IPS DF 4.7 (cell line): ENCODE data around the gene ISG20L2.

Experiments
- DNase-seq: peaks from one replicate; pipeline ENCODE4 v3.0.0-alpha.2; 2013; ENCODE audit warnings: low spot score; ENCODE audit errors: extremely low read depth

Gene ISG20L2

DNA sequence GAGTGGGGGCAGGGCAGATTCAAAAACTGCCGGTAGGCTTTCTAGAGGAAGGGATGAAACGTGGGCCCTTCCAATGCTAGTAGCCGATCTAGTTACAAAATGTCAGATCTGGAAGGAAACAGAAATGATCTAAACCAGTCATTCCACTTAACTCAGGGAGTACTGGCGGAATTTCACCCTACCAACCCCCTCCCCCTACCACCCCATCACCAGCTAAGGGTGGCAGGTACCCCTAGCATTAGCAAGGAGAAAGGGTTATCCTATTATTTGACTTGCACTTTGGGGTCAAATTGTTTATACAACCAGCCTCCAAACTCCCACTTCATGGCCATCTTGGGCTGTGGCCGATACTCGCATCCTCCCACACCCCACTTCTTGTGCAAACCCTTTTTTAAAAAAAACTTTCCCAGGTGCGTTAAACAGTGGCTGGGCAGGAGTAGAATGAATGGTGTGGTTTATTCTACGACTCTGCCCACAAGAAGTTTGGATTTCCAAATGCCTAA is 13.0 kb upstream of the ISG20L2 start:
- no peak for DNase-seq

DNA sequence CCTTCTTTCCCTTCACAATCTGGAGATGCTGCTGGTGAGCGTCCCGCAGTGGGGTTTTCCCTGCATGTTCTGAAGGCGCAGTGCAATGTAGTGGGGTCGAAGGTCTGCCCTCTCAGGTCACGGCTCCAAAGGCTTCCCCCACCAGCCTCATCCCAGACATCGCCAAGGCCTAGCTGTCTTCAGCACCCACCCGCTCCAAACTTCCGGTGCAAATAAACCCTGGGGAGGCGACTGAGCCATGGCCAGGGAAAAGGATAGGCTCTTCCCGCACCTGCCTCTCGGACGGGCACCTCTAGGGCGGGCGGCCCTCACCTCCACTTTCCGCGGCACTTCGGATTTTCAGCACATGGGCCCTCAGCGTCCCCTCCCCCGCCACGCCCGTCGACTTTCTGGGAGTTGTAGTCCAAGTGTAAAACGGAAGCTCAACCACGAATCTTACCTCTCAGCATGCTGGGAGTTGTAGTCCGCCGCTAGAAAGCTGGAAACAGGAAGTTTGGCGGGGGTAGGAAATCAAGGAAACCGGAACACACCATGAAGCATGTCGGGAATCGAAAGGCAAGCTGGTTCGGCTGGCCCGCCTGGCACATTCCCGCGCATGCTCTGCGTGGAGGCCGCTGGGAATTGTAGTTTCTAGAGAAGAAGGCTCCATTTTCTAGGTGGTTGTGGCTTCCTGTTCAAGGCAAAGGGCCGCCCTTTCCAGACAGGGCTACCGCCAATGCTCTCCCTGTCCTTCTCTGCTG is 12.3 kb upstream of the ISG20L2 start, which contains the start of gene MRPL24:
MRPL24 (minus strand) TSS at position 348 of the 740 bp plus-strand sequence. CDS start 2,384 bp downstream, outside the sequence.
- peak; percentile 99 for DNase-seq

DNA sequence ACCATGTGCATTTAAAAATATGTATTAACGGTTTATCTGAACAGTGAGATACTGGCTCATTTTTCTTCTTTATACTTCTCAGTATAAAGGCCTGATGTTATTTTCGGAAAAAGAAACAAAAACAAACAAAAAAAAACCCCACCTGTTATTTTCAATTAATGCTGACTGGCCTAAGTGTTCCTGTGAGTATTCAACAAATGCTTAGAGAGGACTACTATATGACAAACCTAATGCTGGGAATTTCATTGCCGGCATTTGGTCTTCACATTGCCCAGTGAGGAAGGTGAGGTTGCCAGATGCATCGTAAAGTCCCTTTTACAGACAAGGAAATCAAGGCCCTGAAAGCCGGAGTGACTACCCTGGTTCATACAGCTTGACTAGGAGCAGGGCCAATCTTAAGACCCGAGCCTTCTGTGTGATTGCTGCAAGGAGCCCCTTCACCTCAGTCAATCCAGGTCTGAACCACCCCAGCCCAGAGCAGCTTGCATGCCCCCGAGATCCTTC is 11.7 kb upstream of the ISG20L2 start:
- DNase-seq: no peak

DNA sequence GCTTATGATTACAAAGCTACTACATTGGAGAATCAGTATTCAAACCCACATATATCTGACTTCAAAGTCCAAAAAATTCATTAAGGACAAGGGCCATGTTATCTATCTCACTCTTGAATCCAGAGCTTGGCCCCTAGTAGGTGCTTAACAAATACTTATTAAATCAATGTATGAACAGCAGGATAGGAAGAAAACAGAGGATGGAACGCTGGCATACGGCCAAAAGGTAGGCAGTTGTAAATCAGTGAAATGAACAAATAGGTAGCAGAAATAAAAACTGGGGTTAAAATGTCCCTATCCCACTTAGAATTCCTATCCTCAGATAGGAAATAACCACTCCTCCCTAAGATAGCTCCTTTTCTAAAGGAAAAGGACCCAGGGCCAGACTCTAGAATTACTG is 10.3 kb upstream of the ISG20L2 start:
- DNase-seq: no peak

DNA sequence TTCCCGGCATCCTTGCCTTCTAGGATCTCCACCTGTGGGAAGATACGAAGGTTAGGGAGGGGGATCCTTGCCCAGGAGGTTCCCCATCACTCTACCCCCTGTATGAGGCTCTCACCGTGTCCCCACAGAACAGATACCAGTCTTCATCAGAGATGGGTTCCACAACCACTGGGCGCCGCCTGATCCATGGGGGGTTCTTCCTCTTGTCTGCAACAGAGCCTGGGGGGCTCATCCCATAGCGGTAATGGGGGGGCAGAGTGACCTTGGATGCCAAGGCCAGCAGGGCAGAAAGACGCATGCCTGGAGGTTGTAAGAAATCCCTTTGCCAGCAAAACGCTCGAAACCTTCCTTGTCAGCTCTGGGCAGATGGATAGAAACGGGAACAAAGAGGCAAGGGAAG is 9.8 kb upstream of the ISG20L2 start:
- DNase-seq: no peak

DNA sequence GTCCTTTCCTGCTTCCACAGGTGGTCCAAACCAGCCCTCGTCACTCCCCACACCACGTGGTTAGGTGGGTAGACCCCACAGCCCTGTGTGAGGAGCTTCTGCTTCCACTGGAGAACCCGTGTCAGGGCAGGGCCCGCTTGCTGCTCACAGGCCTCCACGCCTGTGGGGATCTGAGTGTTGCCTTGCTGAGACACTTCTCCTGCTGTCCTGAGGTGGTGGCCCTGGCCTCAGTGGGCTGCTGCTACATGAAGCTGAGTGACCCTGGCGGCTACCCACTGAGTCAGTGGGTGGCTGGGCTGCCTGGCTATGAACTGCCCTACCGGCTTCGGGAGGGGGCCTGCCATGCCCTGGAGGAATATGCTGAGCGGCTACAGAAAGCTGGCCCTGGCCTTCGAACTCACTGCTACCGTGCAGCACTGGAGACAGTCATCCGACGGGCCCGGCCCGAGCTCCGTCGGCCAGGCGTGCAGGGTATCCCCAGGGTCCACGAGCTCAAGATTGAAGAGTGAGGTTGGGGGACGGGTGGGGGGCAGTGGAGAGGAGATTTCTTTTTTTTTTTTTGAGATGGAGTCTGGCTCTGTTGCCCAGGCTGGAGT is 5.5 kb upstream of the ISG20L2 start:
- DNase-seq: no peak

DNA sequence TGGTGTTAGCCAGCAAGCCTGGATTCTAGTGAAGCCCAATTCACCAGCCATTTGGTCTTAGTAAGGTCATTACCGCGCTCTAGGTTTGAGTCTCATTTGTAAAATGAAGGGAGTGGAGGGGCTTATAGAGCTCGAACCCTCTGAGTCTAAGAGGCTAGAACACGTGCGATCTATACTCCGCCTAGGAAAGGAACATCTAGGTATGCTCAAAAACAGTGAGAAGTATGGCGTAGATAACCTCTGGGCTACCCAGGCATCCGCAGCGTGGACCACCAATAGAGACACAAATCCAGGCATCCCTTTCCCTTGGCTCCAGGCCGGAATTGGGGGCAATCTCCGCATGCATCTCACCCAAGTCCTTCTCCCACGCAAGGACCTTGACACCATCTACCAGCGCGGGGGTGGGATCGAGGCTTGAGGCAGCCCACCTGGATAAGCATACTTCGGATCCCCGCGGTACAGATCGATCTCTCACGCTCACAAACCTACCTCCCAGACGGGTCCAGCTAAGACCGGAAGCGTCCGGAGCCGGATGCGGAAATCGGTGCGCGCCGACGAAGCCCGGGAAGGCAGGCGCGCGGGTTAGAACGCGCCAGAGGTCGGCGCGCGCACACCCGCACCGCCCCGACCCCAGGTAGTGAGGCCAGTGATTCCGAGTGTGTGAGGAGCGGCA is 504 bp downstream of the ISG20L2 start, which contains the start of gene METTL25B:
METTL25B (plus strand) TSS at position 544 of the 673 bp plus-strand sequence. CDS start 636 bp downstream, outside the sequence.
- no peak for DNase-seq

DNA sequence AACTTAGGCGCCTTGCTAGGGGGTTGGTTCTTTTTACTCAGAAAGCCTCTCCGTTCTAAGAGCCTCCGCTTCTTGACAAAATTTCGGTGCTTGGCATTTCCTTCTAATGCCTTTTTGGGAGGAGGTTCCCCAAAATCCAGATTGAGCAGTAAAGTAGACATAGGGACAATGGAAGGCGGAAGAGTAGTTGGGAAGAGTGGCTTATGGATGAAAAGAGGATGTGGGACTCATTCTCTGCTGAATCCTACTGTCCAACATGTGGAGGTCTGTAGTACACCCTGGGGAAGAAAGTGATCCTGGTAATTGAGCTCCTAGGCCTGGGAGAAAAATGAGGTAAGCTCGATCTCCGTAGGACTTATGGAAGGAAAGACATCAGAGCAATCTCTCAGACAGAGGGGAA is 1.1 kb downstream of the ISG20L2 start:
- no peak for DNase-seq

DNA sequence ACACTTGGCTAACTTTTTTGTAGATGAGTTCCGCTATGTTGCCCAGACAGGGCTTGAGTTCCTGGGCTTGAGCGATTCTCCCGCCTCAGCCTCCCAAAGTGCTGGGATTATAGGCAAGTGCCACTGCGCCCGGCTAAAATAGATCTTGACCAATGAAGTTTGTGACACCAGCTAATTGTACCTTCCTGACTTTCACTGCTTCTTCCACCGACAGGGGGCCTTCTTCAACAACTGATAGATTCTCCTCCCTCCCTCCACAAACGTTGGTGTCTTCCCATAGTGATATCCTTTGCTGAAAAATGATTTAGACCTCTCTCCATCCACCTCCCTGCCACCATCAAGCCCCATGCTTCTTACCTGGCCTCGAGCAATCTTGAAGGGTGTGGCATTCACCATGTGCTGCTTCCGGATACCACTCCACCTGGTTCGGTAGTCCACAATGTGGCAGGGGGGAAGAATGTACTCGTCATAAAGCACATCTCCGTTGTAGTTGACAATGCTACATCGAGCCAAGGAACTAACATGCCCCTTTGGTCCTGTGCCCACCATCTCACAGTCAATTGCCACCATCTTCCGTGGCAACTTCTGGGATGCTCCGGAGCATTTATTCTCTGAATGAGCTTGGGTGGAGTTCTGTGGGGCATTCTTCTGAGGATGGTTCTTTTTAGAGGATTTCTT is 1.9 kb downstream of the ISG20L2 start:
- no peak for DNase-seq

DNA sequence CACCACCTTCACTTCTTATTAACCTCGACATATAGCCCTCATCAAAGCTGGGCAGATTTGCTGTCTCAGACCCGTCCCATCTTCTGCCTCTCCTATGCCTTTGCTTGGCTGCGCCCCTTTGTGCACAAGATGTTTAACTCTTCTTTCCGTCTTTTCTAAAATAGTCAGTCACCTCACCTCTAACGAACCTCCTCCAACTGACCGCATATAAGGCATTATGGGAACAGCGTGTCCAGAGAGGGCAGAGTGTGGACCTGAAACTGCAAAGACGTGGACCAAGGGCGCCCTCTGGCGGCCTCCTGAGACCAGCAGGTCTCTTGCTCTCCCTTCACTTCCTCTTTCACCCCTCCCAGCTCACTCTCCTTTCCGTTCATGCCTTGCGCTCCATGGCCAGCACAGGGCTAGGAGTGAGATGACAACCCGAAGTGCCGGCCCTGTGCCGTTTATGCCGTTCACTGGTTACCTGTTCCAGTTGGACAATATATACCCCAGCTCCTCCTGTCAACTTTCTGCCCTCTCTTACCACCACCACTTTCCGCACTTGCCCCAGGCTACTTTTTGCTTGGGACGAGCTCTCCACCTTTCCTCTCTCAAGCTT is 2.8 kb downstream of the ISG20L2 start:
- no peak for DNase-seq

DNA sequence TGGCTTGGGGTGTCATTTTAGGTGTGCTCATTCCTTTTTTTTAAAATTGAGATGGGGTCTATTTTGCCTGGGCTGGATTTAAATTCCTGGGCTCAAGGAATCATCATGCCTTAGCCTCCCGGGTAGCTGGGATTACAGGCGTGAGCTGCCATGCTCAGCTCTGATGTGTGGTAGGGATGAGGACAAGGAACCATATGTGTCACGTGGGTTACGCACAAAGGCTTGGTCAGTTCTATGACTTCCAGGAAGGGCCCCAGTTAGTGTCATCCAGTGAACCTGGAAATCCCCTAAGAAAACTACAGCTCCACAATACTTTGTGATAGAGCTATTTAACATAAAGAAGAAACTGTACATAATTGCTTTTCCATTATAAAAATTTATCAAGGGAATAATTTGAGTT is 7.0 kb downstream of the ISG20L2 start:
- no peak for DNase-seq

DNA sequence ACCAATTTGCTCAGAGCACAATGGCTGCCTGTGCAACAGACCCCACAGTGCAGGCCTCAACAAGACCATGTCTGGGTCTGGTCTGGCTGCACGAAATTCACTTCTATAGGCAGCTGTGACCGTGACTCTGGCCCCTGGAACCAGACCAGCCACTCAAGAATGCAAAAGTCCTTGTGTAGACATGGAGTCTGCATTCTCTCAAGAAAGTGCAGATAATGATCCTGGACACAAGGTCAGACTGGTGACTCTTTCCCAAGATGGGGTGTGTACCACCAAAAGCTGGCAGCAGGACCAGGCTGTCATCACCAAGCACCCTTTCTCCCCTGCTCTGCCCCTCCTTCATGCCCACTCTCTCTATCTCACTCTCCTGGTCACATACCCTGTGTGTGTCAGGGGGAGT is 7.4 kb downstream of the ISG20L2 start:
- no peak for DNase-seq

DNA sequence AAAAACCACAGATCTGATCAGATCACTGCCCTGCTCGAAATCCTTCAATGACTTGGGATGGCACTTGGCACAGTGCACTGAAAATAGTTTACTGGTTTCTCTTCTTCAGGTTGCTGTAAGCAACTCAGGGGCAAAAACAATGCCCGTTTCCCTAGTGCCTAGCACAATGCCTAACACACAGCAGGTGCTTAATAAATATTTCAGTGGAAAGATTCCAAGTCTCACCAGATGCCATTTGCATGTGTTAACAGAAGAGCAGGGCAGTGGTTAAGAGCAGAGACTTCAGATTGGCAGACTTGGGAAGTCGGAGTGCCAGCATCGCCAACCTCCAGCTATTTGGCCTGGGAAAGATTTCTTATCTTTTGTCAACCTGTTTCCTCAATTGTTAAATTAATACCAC is 11.2 kb downstream of the ISG20L2 start:
- DNase-seq: no peak

DNA sequence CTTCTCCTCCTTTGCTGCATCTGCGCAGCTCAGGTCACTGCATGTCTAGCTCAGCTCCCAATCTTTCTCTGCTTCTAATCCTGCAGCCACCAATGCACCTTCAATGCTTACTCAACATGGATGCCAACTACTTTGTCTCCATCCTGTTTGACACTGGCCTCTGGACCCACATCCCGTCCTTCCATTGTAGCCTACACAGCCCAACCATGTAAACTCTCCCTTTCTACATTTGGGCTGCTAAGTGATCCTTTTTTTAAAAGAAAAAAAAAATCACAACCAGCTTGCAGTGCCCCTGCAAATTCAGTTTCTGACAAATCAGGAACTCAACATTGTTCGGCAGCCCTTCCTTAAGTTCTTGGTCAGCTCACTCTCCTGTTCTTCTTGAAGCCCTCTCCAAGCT is 13.7 kb downstream of the ISG20L2 start:
- DNase-seq: no peak

DNA sequence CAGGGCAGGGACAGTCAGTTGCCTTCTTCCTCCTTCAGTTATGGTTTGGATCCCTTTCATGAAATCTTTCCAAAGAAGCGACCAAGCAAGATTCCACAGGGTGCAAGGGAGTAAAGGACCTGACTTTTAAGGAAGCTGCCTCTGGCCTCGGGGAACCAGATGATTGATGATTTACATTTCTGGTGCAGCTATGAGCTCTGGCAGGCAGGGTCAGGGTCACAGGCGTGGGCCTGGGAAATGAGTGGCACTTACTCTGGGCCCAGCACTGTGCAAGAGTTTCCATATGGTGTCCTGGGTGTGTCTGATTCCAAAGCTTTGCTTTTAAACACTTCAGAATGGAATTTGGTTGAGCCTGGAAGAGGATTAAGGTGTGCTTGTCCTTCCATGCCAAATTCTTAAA is 15.9 kb downstream of the ISG20L2 start:
- no peak for DNase-seq

DNA sequence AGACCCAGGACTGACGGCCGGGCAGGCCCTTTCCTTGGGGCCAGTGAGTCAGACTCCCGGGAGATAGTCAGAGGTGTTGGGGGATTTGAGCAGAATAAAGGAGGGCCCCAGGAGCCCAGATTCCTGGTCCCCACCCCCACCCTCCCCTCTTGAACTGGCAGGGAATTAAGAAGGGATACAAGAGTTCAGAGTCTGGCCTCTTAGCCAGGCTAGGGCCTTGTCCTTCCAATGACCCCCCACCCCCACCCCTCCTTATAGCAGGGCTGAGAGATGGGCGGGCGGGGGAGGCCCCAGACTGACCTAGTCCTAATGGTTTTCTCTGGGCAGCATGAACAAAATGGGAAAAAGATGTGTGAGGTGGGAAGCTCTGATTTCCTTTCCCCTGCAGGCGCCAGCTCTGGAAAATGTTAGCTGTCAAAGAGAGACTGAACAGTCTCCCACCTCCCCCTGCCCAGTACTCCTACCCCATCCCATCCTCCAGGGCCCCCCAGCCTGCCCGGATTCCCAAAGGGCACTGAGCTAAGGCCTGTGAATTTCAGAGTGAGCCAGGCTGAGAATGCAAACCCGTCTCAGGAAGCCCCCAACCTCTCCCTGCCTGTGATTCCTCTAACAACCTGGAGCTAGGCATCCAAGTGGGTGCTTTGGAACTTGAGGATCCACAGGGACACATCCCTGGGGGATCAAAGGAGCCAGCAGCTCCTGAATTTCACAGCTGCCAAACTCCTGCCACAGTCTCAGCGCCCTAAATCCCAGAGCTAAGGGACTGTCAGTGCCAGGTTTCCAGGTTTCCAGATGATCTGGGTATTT is 17.4 kb downstream of the ISG20L2 start:
- no peak for DNase-seq

DNA sequence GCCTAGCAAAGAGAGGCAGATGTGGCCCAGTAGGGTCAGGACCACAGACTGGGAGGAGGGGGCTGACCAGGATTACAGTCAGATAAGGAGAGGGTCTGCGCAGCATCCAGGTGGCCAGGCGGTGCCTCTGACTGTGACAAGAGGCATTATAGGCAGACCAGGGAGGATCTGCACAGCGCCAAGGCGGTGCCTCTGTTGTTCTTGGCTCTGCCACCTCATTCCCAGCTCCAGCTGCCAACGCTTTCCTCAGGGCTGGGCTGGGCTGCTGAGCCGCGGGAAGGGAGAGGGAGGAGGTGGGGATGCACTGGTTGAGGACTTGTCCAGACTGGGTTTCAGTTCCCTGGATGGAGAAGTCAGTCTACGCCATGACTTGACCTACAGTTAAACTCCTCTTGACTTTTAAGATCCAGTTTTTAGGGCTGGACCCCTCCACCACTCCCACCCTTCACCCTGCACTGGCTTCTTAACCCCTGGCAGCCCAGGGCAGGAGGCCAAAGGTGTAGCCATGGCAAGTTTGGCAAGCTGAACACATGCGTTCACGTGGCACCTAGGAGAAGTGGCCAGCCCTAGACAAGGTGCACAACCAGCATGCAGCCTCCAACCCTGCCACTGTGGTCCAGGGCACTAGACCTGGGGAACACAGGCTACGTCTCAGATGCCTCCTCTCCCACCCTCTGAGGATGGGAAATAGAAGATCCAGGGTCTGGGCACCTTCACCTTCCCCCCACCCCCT is 18.6 kb downstream of the ISG20L2 start:
- no peak for DNase-seq

DNA sequence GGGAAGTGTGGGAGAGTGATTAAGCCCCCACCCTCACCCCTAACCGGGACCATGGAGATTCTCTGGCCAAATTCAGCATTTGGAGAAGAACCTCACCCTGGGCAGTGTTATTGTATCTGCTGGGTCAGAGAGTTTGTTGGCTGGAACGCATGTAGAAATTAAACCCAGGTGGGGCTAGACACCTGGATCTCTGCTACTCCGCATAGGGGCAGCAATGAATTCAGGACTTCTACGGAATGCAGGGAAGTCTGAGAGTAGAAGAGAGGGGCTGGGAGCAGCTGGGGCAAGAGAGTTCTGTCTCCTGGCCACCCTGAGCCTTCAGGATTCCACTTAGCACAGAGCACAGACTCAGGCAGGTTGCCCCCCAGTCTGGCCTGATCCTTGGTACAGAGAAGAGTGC is 19.5 kb downstream of the ISG20L2 start:
- no peak for DNase-seq

DNA sequence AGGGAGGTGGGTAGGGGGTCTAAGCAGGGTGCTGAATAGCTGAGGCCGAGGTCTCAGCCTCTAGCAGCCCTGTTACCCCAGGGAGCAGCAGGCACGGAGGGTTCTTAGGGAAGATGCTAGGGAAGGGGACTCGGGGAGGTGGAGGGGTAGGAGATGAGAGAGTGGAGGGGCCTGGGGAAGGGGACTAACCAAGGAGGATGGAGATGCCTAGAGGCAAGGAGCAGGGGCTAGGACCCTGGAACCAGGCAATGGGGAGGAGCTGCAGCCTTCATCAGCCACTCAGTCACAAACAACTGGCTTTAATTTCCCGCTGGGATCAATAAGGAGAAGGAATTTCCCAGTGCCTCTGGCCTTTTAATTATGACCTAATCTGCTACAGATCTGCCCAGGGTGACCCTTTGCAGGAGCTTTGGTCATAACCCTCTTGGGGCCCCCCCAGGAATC is 20.3 kb downstream of the ISG20L2 start:
- no peak for DNase-seq
